PC-3 (cell line): ENCODE data around the gene FAM114A1. TPM values are rescaled to one million over a fixed set of nuclear protein-coding genes. Genes with fewer than 3 reads are reported as not detected.
"Not testable (repeated sequence)": the region's sequence is repeated elsewhere in the genome, so short reads cannot be mapped to it uniquely, and the experiment has no call there.

Experiments used
- ATAC-seq: fragments of 200-7000 bp; cut with Tn5 transposase; 2 replicates; pipeline ENCODE4 v1.9.1; 2020; ENCODE audit warnings: mild to moderate bottlenecking, moderate library complexity
- BruUV-seq: library from RNA; stranded (reverse); fragments of 400-500 nt; replicated peaks from 2 replicates; lab custom pipeline; 2021; lab: Mats Ljungman, UMichigan
- CTCF ChIA-PET: fragments of 300-600 bp; sonication (Branson Sonifier 250); formaldehyde crosslinking; loops from one replicate; lab custom pipeline; 2022; ENCODE audit warnings: antibody characterized with exemption; lab: Charles Lee
- POLR2A ChIA-PET: fragments of 300-600 bp; sonication (Branson Sonifier 250); formaldehyde crosslinking; loops from one replicate; lab custom pipeline; 2022; ENCODE audit warnings: antibody characterized with exemption; ENCODE audit not compliant: unreplicated experiment; lab: Charles Lee
- DNase-seq: peaks from one replicate; pipeline ENCODE4 v3.0.0-alpha.2; 2015
- H2AFZ ChIP-seq: fragments of 300-600 bp; sonication (generic); 2 replicates; pipeline ENCODE4 v1.6.0; 2016; ENCODE audit warnings: antibody characterized with exemption, low read length
- H3F3A ChIP-seq: fragments of 300-600 bp; sonication (generic); one replicate; pipeline ENCODE4 v1.6.0; 2017; ENCODE audit warnings: antibody characterized with exemption, low read length, control low read depth, mild to moderate bottlenecking; ENCODE audit not compliant: unreplicated experiment
- H3K27ac ChIP-seq: fragments of 300-600 bp; sonication (generic); 2 replicates; pipeline ENCODE4 v1.5.1; 2016; ENCODE audit warnings: mild to moderate bottlenecking, low read length
- H3K27me3 ChIP-seq: fragments of 300-600 bp; sonication (generic); 2 replicates; pipeline ENCODE4 v1.6.1; 2016; ENCODE audit warnings: low read length, mixed read lengths
- H3K36me3 ChIP-seq: fragments of 300-600 bp; sonication (generic); 2 replicates; pipeline ENCODE4 v1.6.1; 2016; ENCODE audit warnings: low read depth, mixed run types, low read length, mixed read lengths
- H3K4me1 ChIP-seq: fragments of 300-600 bp; sonication (generic); 2 replicates; pipeline ENCODE4 v1.5.1; 2016; ENCODE audit warnings: low read length; ENCODE audit not compliant: insufficient read depth
- H3K4me2 ChIP-seq: fragments of 300-600 bp; sonication (generic); 2 replicates; pipeline ENCODE4 v1.6.0; 2016; ENCODE audit warnings: low read length
- H3K4me3 ChIP-seq: fragments of 300-600 bp; sonication (generic); 2 replicates; pipeline ENCODE4 v1.5.1; 2016; ENCODE audit warnings: mild to moderate bottlenecking, low read length, mixed read lengths
- H3K79me2 ChIP-seq: fragments of 300-600 bp; sonication (generic); 2 replicates; pipeline ENCODE4 v1.6.1; 2017; ENCODE audit warnings: low read length, mixed read lengths
- H3K9ac ChIP-seq: fragments of 300-600 bp; sonication (generic); 2 replicates; pipeline ENCODE4 v1.6.0; 2016; ENCODE audit warnings: mild to moderate bottlenecking, low read length
- H3K9me2 ChIP-seq: fragments of 300-600 bp; sonication (generic); replicated peaks from 2 replicates; pipeline ENCODE4 v1.6.1; 2016; ENCODE audit warnings: mixed run types, low read length, mixed read lengths
- H3K9me3 ChIP-seq: fragments of 300-600 bp; sonication (generic); 2 replicates; pipeline ENCODE4 v1.6.1; 2016; ENCODE audit warnings: low read length, mixed read lengths
- H4K20me1 ChIP-seq: fragments of 300-600 bp; sonication (generic); 2 replicates; pipeline ENCODE4 v1.6.1; 2016; ENCODE audit warnings: low read length, mixed read lengths
- CTCF ChIP-seq: fragments of 300-600 bp; sonication (generic); conservative IDR thresholded peaks from 2 replicates; pipeline ENCODE4 v1.5.1; 2017; ENCODE audit warnings: antibody characterized with exemption, low read depth, mild to moderate bottlenecking, low read length
- EZH2 ChIP-seq: fragments of 300-600 bp; sonication (generic); IDR thresholded peaks from one replicate; pipeline ENCODE4 v1.6.1; 2017; ENCODE audit warnings: antibody characterized with exemption, mild to moderate bottlenecking, low read length; ENCODE audit not compliant: unreplicated experiment
- EZH2phosphoT487 ChIP-seq: fragments of 300-600 bp; sonication (generic); IDR thresholded peaks from 2 replicates; pipeline ENCODE4 v1.6.1; 2018; ENCODE audit warnings: mild to moderate bottlenecking, antibody characterized with exemption, low read length, borderline replicate concordance
- intact Hi-C: fragments of 100-400 bp; cut with micrococcal nuclease; formaldehyde crosslinking; loops from 2 replicates; pipeline ENCODE4 v1.9.0; 2023
- total RNA-seq: library from RNA; depleted of rRNA; stranded (reverse); fragments of >200 nt; gene quantifications from 2 replicates; pipeline ENCODE4 v1.2.3, GENCODE V29; 2014

FAM114A1 gene
- total RNA-seq, 1 experiment from 2014 or later, result 25.0 TPM

DNA sequence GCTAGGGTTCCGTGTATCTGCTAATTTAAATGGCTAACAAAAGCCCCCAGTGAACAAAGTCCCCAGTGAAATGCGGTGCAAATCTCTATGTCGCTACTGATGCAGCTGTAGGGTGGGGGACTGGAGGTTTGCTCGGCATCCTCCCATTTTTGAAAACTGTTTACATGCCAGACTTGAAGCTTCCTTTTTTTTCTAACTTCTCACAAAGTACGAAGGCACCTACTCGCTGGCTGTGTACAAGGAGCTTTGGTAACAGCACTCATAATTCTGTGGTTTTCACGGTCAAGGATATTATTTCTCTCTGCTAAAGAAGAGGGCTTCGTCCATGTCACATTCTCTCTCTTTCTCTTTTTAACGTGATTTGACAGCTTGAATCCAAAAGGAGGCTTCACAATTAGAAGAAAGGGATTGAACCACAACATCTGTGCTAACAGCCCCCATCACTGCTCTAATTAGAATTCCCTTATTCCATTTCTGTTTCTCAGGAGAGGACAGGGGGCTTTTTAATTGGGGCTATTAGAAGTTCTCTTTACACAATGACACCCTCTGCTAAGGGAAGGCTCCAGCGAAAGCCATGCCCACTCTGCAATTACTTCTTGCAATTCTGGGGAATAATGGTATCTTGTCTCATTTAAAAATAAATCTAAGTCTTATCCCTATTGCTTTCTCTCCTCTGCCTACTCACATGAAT lies 117.9 kb downstream of the FAM114A1 start:
- no peak overlapping the region for H2AFZ ChIP-seq
- no peak overlapping the region for H3K4me2 ChIP-seq
- H3K9me3 ChIP-seq, result no peaks in the 10 kb centered on the region
- no TSS peak for BruUV-seq
- H3K4me1 ChIP-seq, result no peaks in the 10 kb centered on the region
- peaks cover 9% of the 10 kb centered on the region for H3K36me3 ChIP-seq
- H4K20me1 ChIP-seq, result no peaks in the 10 kb centered on the region
- CTCF ChIA-PET, result no interaction called here
- DNase-seq (no peak), ATAC-seq (no peak)
- no peaks in the 10 kb centered on the region for H3K9me2 ChIP-seq
- no peak overlapping the region for H3K4me3 ChIP-seq
- no peak overlapping the region for H3K27ac ChIP-seq
- POLR2A ChIA-PET, result no interaction called here
- no peaks in the 10 kb centered on the region for H3K79me2 ChIP-seq
- no peak overlapping the region for H3K9ac ChIP-seq
- H3K27me3 ChIP-seq, result no peaks in the 10 kb centered on the region
- TF ChIP-seq EZH2 (no peak), CTCF (no peak), EZH2phosphoT487 (no peak)
- H3F3A ChIP-seq, result no peaks in the 10 kb centered on the region
- intact Hi-C loops, result no loop called here

DNA sequence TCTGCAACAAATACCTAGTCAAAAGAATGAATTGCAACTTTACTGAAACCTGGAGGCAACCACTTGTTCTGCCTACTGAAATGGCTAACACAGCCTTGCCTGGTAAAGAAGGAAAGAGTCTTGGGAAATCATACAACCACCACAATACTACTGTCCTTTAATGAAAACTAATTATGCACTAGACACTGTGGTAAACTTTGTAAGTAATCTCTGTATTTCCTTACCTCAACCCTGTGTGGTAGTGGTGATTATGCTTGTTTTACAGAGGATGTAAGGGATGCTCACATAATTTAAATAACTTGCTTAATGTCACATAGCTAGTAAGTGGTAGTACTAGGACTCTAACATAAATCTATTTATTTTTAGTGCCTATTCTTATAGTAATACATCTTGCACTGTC lies 119.9 kb downstream of the FAM114A1 start:
- Histone ChIP-seq H3K9me3 (no peaks in the 10 kb centered on the region), H2AFZ (no peak overlapping the region), H3K4me2 (no peak overlapping the region), H3K36me3 (no peaks in the 10 kb centered on the region; the same call in none of the 2 replicates), H3K27ac (no peak overlapping the region), H3K79me2 (no peaks in the 10 kb centered on the region), H3K27me3 (no peaks in the 10 kb centered on the region), H3K4me1 (no peaks in the 10 kb centered on the region), H3K9ac (no peak overlapping the region), H3K9me2 (no peaks in the 10 kb centered on the region), H3F3A (no peaks in the 10 kb centered on the region), H4K20me1 (no peaks in the 10 kb centered on the region), H3K4me3 (no peak overlapping the region)
- BruUV-seq, result no TSS peak
- DNase-seq (no peak), ATAC-seq (no peak)
- intact Hi-C loops, result no loop called here
- ChIA-PET POLR2A (no interaction called here), CTCF (no interaction called here)
- TF ChIP-seq CTCF (no peak), EZH2phosphoT487 (no peak), EZH2 (no peak)

GRCh38 chr4:38988353-38988752 lies 120.7 kb downstream of the FAM114A1 start:
- BruUV-seq, H3K9me3 ChIP-seq, H3K27ac ChIP-seq, intact Hi-C loops, H4K20me1 ChIP-seq, H3K9me2 ChIP-seq, H3K79me2 ChIP-seq, H3K27me3 ChIP-seq, H2AFZ ChIP-seq, H3K4me2 ChIP-seq, CTCF ChIA-PET, H3K36me3 ChIP-seq, H3K9ac ChIP-seq, ATAC-seq, H3F3A ChIP-seq, POLR2A ChIA-PET, H3K4me1 ChIP-seq, DNase-seq, H3K4me3 ChIP-seq: not testable (repeated sequence)
